ENCODE data around the gene PLCZ1.
"Not testable (repeated sequence)": the region's sequence is repeated elsewhere in the genome, so short reads cannot be mapped to it uniquely, and the experiment has no call there.

The PLCZ1 gene

DNA sequence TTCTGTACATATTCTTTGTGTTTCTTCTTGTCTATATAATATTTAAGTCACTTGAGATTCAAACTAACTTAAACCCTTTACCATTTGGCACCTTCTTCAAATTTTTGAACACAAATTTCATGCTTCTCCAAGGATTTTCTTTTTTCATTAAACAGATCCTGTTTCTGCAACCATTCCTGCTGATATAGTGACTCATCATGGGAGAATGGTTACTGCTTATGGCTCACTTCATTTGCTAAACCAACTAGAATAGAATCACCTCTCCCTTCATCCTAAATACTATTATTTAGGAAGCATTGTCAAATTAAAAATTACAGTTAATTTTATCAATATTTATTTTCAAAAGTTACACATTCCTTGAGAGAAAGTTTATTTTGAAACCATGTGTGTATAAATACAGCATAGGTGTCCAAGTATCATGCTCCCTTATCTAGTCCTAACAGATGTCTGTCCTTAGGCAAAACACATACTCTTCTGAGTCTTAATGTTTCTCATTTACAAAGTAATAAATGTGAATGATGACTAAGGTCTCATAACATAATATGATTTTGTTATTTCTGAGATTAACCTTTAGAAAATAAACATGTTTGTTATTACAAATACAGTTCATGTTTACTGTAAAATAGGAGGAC is 40.7 kb downstream of the PLCZ1 start:
- DNase-seq = no peak

DNA sequence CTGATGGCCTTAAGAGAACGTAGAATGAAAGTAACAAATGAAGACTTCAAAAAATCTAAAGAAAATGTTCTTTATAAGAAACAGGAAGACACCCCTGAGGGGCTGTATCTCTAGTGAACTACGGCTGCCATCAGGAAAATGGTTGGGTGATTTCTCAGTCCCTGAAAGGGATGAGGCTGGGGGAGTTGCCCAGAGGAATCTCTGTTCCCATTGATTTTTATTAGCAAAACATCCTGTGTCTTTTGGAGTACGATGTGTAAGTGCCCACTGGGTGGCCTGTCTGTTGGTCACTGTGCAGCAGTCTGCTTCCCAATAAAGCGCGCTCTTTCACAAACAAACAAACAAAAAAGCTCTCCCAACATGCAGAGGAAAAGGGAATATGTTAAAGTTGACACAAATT is 43.8 kb downstream of the PLCZ1 start:
- not testable (repeated sequence) for DNase-seq

DNA sequence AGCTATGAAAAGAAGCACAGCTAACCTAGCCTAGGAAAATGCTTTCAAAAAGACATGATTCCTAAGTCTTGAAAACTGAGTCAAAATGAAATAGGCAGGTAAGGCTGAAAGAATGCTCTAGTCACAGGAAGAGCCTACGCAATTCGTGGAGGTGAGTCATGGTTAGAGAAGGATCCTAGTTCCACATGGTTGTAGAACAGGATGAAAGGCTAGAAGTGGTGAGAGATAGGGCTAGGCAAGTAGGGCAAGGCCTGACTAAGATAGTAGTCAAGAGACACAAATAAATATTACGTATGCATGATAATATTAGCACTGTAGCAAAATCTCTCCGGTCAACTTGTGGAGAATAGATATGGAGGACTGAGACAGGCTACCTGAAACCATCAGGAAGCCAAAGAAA is 47.2 kb downstream of the PLCZ1 start:
- DNase-seq = no peak

DNA sequence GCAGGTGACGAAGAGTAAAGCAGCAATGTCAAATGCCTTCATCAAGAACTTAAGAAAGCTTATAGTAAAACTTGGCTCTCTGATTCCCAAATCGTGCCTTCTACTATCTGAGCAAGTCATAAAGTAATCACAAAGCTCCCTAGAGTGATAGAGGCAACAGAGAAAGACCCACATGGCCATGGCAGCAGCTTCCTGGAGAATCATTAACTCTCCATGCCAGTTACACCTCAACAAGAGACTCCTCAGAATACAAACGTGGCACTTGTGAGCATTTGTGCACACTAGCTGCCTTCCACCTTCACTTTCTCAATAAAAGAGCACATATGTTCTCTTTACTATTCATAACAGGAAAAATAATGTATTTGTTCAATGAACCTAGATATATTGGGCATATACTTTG is 48.0 kb downstream of the PLCZ1 start:
- no peak for DNase-seq

DNA sequence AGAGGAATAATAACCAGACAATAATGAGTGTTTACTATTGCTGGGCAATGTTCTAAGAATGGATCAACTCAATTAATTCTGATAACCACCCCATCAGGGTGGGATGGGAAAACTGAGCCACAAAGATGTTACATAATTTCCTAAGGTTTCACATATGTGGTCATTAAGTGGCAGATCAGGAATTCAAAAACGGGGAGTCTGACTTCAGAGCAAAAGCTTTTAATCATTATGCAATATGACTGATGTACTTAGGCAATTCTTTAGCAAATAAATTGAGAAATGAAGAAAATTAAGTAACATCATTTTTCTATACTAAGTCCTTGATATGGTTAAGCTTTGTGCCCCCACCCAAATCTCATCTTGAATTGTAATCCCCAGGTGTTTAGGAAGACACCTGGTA is 53.4 kb downstream of the PLCZ1 start:
- no peak for DNase-seq

DNA sequence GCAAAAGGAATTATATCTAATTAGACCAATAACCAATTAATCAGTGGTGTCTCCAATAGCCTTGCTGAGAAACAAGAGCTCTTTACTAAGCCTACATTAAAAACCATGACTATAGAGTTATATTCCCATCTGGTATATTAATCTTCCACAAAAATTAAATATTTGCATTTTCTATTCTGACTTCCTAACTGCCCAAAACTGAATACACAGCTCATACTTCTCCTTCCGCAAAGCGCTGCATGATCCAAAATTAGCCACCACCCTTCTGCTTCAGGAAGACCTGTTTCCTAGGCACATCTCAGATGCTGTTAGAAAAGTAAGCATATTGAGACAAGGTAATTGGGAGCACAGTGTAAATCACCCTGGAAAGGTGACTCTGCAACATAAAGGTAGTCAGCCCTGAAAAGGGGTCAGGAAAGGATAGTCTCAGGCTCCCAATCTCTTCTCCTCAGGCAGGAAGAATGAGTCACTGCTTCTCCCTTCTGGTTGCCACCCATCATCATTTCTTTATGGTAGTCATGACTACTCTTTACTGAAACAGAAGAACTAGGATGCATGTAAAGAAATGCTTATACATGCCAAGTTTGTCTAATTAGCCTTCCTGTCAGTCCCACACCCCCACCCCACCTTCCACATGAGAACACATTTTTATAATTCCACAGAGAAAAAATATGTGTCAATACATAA is 54.3 kb downstream of the PLCZ1 start:
- no peak for DNase-seq

DNA sequence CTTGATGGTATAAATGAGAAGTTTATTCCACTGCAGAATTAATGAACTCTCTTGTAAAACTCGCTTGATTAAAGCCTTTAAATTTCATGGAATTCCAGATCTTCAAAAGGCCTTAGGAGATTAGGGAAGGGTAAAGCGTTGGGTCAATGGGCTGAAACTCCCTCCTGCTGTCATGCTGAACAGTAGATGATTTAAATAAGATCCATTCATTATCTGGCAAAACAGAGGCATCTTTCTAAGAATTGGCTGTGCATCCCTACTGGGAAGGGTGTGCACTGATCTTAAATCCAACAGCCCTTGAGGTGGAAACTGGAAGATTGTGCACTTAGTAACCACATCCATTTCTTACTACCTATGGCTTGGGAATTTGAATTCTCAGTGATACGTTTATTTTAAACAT is 56.0 kb downstream of the PLCZ1 start:
- DNase-seq = no peak

DNA sequence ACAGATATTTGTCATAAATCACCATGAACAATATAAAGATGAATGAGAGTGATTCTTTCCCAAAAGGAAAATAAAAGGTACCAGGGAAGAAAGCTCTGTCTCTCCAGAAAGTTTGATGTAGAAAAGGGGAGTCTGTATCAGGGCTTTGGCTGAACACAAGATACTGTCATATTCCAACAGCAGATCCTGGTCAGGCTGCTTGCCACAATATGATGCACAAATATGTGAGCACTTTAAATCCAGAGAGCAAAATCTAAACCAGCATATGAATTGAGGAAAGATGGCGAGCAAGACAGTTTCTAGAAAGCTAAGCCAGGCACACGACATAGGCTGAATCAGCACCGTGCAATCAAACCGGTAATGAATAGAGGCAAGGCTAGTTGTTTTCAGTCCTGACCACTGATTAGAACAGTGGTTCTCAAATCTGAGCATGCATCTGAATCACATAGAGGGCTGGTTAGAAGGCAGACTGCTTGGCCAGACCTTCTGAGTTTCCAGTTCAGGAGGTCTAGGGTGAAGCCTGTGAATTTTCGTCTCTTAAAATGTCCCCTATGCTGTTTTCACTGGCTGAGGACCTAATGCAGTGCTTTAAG is 60.7 kb downstream of the PLCZ1 start:
- no peak for DNase-seq

DNA sequence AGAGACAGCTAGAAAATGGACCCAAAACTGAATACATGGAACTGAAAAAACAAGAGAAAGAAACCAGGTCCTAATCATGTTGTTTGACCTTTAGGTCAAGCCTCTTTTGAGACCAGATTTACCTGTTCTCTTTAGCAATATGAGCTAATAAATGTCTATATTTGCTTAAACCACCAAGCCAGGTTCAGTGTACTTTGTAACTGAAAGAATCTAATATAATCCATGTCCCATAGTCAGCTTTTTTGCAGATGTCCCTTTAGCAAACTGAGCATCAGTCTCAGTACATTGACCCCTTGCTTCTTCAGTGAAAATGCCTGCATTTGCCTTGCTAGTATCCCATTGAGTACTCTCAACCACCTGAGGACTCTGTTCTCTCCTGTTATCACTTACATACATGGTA is 61.7 kb downstream of the PLCZ1 start:
- no peak for DNase-seq

DNA sequence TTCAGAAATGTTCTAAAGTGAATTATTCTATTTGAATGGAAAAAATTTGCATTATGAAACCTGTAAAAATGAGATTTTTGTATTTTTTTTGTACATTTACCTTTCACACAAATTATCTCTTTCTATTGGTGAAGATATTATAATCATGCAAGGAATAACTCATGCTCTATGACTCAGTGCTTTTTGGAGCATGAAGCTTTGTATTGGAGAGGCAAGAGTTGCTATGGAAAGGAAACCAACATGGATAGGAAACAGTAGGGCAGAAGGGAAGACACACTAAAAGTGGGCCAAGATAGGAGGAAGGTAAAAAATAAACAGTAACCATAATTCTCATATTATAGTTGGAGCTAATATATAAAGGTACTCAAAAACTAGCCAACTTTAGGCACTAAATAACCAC is 79.0 kb downstream of the PLCZ1 start:
- no peak for DNase-seq

DNA sequence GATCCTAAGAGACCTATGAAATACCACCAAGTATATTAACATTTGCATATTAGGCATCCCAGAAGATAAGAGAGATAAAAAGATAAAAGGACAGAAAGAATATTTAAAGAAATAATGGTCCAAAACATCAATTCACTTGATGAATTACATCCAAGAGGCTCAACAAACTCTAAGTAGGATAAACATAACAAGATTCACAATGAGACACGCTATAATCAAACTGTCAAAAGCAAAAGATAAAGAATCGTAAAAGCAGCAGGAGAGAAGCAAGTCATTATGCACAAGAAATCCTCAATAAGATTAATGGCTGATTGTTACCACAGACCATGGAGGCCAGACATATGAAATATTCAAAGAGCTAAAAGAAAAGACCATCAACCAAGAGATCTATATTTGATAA is 79.6 kb downstream of the PLCZ1 start:
- DNase-seq = no peak

DNA sequence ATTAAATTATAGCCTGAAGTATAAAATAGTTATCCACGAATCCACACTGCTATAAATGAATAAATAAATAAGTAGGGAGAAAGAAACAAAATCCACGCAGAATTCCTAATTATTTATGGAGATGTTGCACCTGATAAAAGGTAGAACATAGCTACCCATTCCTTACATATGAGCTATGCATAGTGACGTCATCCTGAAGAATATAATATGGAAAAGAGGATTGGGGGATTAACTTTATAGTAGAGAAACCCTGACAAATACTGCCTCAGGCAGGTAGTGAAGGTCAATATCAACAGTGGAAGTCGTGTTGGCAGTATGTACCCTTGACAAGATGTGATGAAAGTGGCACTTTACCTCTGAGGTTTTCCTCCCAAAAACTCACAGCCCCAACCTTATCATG is 82.5 kb downstream of the PLCZ1 start:
- DNase-seq = no peak

DNA sequence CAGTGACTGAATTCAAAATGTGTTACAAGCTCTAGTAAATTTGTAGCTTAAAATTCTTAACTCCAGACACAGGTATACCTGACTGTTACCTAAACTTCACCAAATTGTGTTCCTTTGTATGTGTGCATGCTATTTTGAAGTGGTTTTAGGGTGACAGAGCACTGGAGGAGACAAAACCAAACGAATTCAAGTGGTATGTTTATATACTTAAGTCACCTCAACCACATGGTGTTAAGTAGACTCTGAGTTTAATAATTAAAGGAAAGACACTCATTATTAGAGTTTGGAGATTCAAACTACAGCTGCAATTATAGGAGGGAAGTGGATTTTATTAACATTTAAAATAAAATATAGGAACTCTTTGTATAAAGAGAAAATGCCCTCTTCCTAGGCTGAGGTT is 84.3 kb downstream of the PLCZ1 start:
- no peak for DNase-seq

DNA sequence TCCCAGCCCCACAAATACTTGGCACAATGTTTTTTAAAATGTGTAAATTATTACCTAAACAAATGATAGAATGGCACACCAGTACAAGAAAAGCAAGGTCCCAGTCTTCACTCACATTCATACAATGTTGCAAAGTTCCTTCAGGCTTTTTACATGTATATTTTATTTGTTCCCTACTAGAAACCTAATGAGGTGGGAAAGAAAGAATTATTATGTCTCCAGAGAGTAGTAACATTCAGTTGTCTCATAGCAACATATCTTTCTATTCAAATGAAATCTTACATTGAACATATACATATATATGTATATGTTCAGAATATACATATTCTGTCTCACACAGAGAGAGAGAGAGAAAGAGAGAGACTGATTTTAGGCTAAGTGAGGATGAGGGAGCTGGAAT is 85.2 kb downstream of the PLCZ1 start:
- DNase-seq = no peak

DNA sequence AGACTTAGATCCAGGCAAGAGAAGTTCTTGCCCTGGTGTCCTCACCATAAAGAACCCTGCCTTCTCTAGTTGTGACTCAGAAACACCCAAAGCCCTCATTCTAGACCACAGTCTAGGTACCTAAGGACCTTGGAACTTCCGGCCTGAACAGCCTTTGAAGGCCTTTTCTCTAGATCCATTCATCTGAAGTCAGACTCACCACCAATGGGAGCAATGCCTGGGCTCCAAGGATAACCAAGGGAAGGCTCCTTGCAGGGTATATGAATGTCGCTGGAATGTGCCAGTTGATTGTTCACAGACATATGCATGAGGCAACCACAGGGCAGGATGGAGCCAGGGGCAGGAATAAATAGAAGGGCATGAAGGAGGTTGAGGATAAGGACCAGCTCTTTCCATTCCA is 86.3 kb downstream of the PLCZ1 start:
- DNase-seq = no peak

DNA sequence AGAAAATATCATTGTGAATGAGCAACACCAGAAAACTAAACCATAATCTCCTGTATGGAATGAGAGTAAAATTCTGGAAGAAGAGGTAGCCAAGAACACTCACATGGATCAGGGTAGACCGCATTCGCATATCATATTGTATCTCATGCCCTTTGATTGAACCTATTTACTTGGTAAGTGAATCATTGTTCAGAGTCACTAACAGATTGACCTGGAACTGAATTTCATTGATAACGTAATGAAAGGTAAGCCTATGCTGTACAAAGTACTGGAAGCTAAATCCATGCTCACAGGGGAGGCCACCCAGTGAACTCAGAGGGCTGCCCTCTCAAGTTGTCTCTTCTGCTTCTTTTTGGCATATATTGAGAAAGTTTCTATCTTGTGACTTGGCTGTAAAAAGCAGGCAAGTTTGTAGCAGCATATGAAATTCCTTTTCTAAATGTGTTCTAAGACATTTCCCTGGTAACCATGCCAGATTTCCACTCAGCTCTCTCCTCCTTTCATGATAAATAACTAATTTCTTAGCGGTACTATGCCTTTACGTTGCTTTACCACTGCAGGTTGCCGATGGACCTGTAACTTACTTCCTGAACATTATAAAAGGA is 91.4 kb downstream of the PLCZ1 start:
- DNase-seq = no peak

DNA sequence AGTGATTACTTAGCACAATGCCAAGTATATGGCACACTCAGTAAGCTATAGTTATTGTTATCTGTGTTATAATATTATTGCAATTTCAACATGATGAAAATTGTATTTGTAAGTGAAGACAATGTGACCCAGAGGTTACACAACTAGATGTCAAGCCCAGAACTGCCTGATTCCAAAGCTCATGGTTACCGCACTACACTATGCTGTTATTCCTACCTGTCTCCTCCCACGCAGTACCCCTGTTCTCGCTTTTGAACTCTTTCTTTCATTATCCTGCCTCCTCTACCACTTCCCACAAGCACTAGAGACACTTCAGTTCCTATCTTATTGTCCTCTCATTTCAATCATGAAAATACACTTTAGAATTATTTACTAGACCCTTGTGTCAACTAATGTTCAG is 93.2 kb downstream of the PLCZ1 start:
- DNase-seq = no peak

DNA sequence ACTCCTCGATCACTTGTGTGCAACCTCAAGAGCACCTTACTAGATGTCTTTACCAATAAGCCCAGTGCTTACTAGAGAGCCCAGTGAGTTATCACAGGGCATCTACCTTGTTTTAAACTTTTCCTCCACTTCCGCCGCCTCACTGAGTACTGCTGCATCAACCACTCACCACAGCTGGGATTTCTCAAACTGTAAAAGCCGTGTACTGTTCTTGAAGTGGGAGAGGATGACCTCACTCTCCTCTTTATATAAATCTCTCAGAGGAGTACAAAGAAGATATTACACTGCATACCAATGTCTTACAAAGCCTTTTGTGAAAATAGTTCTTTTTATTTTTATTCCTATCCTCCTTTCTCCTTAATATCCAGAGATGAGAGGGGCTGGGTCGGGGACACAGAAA is 94.1 kb downstream of the PLCZ1 start:
- no peak for DNase-seq

DNA sequence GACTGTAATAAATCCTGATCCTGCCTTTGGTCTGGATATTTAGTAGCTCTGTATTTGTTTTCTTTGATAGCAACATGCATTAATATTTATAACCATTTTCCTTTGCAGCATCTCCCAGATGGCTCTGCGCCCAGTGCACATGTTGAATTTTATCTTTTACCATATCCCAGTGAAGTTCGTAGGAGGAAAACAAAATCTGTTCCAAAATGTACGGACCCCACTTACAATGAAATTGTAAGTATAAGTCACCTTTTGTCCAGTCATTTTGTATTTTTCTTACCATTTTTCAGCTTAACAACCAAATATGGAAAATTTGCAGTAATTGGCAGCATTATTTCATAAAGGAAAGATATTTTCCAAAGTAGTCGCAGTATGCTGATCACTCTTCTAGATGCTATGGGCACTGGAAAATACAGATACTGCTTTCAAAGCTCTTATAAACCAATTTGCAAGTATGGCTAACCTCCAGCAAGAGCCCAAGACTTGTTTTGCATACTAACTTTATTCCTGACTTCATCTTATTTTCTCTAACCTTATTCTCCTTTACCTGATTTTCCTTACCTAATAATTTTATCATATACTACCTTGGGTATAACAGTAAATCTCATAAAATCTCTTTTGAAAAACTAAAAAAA is 97.4 kb downstream of the PLCZ1 start:
- no peak for DNase-seq

DNA sequence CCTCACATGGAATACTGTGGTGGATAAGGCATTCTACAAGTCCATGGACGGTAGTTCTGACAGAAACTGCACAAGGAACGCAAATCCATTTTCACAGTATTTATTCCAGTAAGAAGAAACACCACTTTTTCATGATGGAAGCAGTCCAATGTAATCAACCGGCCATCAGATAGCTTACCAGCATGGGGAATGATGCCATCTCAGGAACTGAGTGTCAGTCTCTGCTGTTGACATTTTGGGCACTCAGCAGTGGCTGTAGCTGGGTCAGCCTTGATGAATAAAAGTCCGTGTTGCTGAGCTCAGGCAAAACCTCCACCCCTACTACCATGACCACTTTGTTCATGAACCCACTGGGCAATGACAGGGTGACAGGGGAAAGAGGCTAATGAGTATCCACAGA is 103.4 kb downstream of the PLCZ1 start:
- no peak for DNase-seq

Measured in activated CD4-positive, alpha-beta T cell treated with anti-CD3 and anti-CD28 coated beads, Interleukin-2, amount 50 U/mL, for 1 hour (primary cell).